ENCODE measurements around the gene ZMYND19.

GRCh38 chr9:137564817-137565411 is 25.4 kb downstream of the ZMYND19 start:
- TF ChIP-seq CTCF (conservative IDR thresholded peaks at IDR 0.05; ENCODE audit: low read depth, low read length) (no peak), CHD1 (IDR thresholded peaks at IDR 0.05; ENCODE audit: low read depth, low read length) (no peak), FOS (IDR thresholded peaks at IDR 0.05; ENCODE audit: low read depth, low read length) (no peak), POLR2A (IDR thresholded peaks at IDR 0.05; ENCODE audit: low read depth, low read length) (no peak), USF2 (IDR thresholded peaks at IDR 0.05; ENCODE audit: low read depth, low read length) (no peak), RCOR1 (IDR thresholded peaks at IDR 0.05; ENCODE audit: insufficient replicate concordance, low read length) (no peak), MAZ (IDR thresholded peaks at IDR 0.05; ENCODE audit: borderline replicate concordance, low read depth, low read length) (no peak), CEBPB (IDR thresholded peaks at IDR 0.05; ENCODE audit: low read depth, low read length) (no peak), RFX5 (IDR thresholded peaks at IDR 0.05; ENCODE audit: low read depth, low read length) (no peak), SMC3 (IDR thresholded peaks at IDR 0.05; ENCODE audit: low read depth, low read length) (no peak), MXI1 (IDR thresholded peaks at IDR 0.05; ENCODE audit: borderline replicate concordance, low read depth, low read length) (no peak), MAFK (IDR thresholded peaks at IDR 0.05; ENCODE audit: low read depth, low read length) (no peak), RAD21 (IDR thresholded peaks at IDR 0.05; ENCODE audit: low read length) (no peak), BHLHE40 (IDR thresholded peaks at IDR 0.05; ENCODE audit: low read depth, low read length) (no peak)
